ENCODE data around the gene UGT8. TPM values are rescaled to one million over a fixed set of nuclear protein-coding genes. Genes with fewer than 3 reads are reported as not detected.
"Not testable (repeated sequence)": the region's sequence is repeated elsewhere in the genome, so short reads cannot be mapped to it uniquely, and the experiment has no call there.

Gene UGT8
- polyA plus RNA-seq, 1 of the 3 experiments (the other 2 are of a cell fraction): not detected

GRCh38 chr4:114613560-114613959 lies 15.0 kb downstream of the UGT8 start:
- ChIA-PET CTCF (interaction anchor here (1.2 kb wide), 1 partner anchor 102 kb away, joined by 3 read pairs; no protein-coding TSS in a partner anchor), POLR2A (no interaction called here)
- no peaks in the 10 kb centered on the region for H3K9me3 ChIP-seq
- no peaks in the 10 kb centered on the region for H3F3A ChIP-seq (replicated peaks; ENCODE audit: insufficient read depth)
- H3K79me2 ChIP-seq (ENCODE audit: insufficient read depth): no peaks in the 10 kb centered on the region
- no peaks in the 10 kb centered on the region for H3K36me3 ChIP-seq (replicated peaks in 1 of 2; ENCODE audit: control insufficient read depth in 1 of 2, insufficient read depth in 2 of 2, low read length in 1 of 2)
- 7% methylated on average over 4 of the region's 4 CpGs for WGBS (ENCODE audit: low lambda C conversion rate)
- no peaks in the 10 kb centered on the region for H4K20me1 ChIP-seq (ENCODE audit: insufficient read depth)
- no peaks in the 10 kb centered on the region; a peak in 1 of 4 replicates for H3K4me1 ChIP-seq (ENCODE audit: control insufficient read depth in 1 of 2, insufficient read depth in 2 of 2, low read depth in 1 of 2, low read length in 1 of 2)
- H2AFZ ChIP-seq (ENCODE audit: low read depth): 0 out of 2 replicates have a peak overlapping the region, but pooled peaks have one; percentile 59
- H3K4me2 ChIP-seq: no peak overlapping the region
- DNase-seq: no peak
- no peak overlapping the region for H3K27ac ChIP-seq (ENCODE audit: low read depth in 2 of 2, low read length in 1 of 2)
- TF ChIP-seq JUND (IDR thresholded peaks at IDR 0.05) (no peak), IRF3 (IDR thresholded peaks at IDR 0.05; ENCODE audit: low read depth, low read length) (no peak), USF2 (IDR thresholded peaks at IDR 0.05; ENCODE audit: borderline replicate concordance, low read depth, low read length) (no peak), RFX5 (IDR thresholded peaks at IDR 0.05; ENCODE audit: low read length) (no peak), RCOR1 (IDR thresholded peaks at IDR 0.05; ENCODE audit: low read length) (no peak), CTCF (IDR thresholded peaks at IDR 0.05) (no peak), EZH2phosphoT487 (IDR thresholded peaks at IDR 0.05; ENCODE audit: borderline replicate concordance, low read depth) (no peak), MAX (IDR thresholded peaks at IDR 0.05; ENCODE audit: low read depth) (no peak)
- no peak overlapping the region for H3K4me3 ChIP-seq (ENCODE audit: low read depth in 2 of 2, low read length in 1 of 2)
- no peak overlapping the region for H3K9ac ChIP-seq
- H3K27me3 ChIP-seq (ENCODE audit: insufficient read depth): peaks cover 5% of the 10 kb centered on the region; the same call in 1 of the 2 replicates
- no peaks in the 10 kb centered on the region for H3K9me2 ChIP-seq

- H4K20me1 ChIP-seq (ENCODE audit: insufficient read depth): no peaks in the 10 kb centered on the region
- no peaks in the 10 kb centered on the region; a peak in 1 of 4 replicates for H3K4me1 ChIP-seq (ENCODE audit: control insufficient read depth in 1 of 2, insufficient read depth in 2 of 2, low read depth in 1 of 2, low read length in 1 of 2)
- POLR2A ChIA-PET: no interaction called here
- H3K27me3 ChIP-seq (ENCODE audit: insufficient read depth): peaks cover 5% of the 10 kb centered on the region; the same call in 1 of the 2 replicates
- DNase-seq: no peak
- H3K27ac ChIP-seq (ENCODE audit: low read depth in 2 of 2, low read length in 1 of 2): no peak overlapping the region
- H3K4me3 ChIP-seq (ENCODE audit: low read depth in 2 of 2, low read length in 1 of 2): no peak overlapping the region
- no peaks in the 10 kb centered on the region for H3K9me3 ChIP-seq
- H2AFZ ChIP-seq (ENCODE audit: low read depth): no peak overlapping the region
- H3K79me2 ChIP-seq (ENCODE audit: insufficient read depth): no peaks in the 10 kb centered on the region
- H3K9ac ChIP-seq: no peak overlapping the region
- CTCF ChIA-PET: interaction anchor here (1.5 kb wide), 1 partner anchor 1221 kb away, joined by 3 read pairs; no protein-coding TSS in a partner anchor
- H3K36me3 ChIP-seq (replicated peaks in 1 of 2; ENCODE audit: control insufficient read depth in 1 of 2, insufficient read depth in 2 of 2, low read length in 1 of 2): no peaks in the 10 kb centered on the region
- 3% methylated on average over 3 of the region's 3 CpGs for WGBS (ENCODE audit: low lambda C conversion rate)
- H3F3A ChIP-seq (replicated peaks; ENCODE audit: insufficient read depth): no peaks in the 10 kb centered on the region
- peak overlapping the region; percentile 49 for H3K4me2 ChIP-seq
- no peaks in the 10 kb centered on the region for H3K9me2 ChIP-seq
- TF ChIP-seq CHD2 (IDR thresholded peaks at IDR 0.05; ENCODE audit: low read length, partially characterized antibody) (no peak), MAX (IDR thresholded peaks at IDR 0.05; ENCODE audit: low read depth) (no peak), RXRA (IDR thresholded peaks at IDR 0.05; ENCODE audit: borderline replicate concordance, low read depth) (no peak), RCOR1 (IDR thresholded peaks at IDR 0.05; ENCODE audit: low read length) (no peak), NRF1 (IDR thresholded peaks at IDR 0.05; ENCODE audit: low read depth, low read length) (no peak), FOXJ3 (CRISPR knock-in tag; IDR thresholded peaks at IDR 0.05) (no peak), IRF3 (IDR thresholded peaks at IDR 0.05; ENCODE audit: low read depth, low read length) (no peak)
Observed at GRCh38 chr4:114615435-114615834, 16.8 kb downstream of the UGT8 start.

- H3K27me3 ChIP-seq (ENCODE audit: insufficient read depth); H3F3A ChIP-seq (replicated peaks; ENCODE audit: insufficient read depth); H3K9me2 ChIP-seq; H3K4me1 ChIP-seq (ENCODE audit: control insufficient read depth in 1 of 2, insufficient read depth in 2 of 2, low read depth in 1 of 2, low read length in 1 of 2); POLR2A ChIA-PET; DNase-seq; H3K9me3 ChIP-seq; H3K36me3 ChIP-seq (replicated peaks in 1 of 2; ENCODE audit: control insufficient read depth in 1 of 2, insufficient read depth in 2 of 2, low read length in 1 of 2); H3K9ac ChIP-seq; H3K79me2 ChIP-seq (ENCODE audit: insufficient read depth); H3K27ac ChIP-seq (ENCODE audit: low read depth in 2 of 2, low read length in 1 of 2); H4K20me1 ChIP-seq (ENCODE audit: insufficient read depth); H2AFZ ChIP-seq (ENCODE audit: low read depth): not testable (repeated sequence)
- CTCF ChIA-PET: interaction anchor here (1.4 to 1.5 kb wide), 2 partner anchors 112 to 1221 kb away, joined by 3 read pairs; no protein-coding TSS in a partner anchor
- H3K4me3 ChIP-seq (ENCODE audit: low read depth in 2 of 2, low read length in 1 of 2): peak overlapping the region; percentile 17 to 35; a peak in 1 of 4 replicates
- H3K4me2 ChIP-seq: peak overlapping the region; percentile 49; the same call in 1 of the 2 replicates
- WGBS (ENCODE audit: low lambda C conversion rate): 4% methylated on average over 3 of the region's 12 CpGs
Observed at GRCh38 chr4:114616036-114616435, 17.4 kb downstream of the UGT8 start.

All from SK-N-SH (cell line).